GM12878 (cell line): ENCODE measurements around the gene SPG7. TPM values are rescaled to one million over a fixed set of nuclear protein-coding genes. Genes with fewer than 3 reads are reported as not detected.

Experiments used
- ATAC-seq: fragments of 200-7000 bp; cut with Tn5 transposase; 3 replicates; pipeline ENCODE4 v1.9.1; 2020; ENCODE audit warnings: mild to moderate bottlenecking, moderate library complexity
- BruUV-seq: library from RNA; stranded (reverse); fragments of 400-500 nt; replicated peaks from 2 replicates; lab custom pipeline; 2021; lab: Mats Ljungman, UMichigan
- CTCF ChIA-PET: fragments of 300-600 bp; sonication (Branson Sonifier 250); formaldehyde crosslinking; extraction: SDS; loops from one replicate; lab custom pipeline; 2021; ENCODE audit warnings: inconsistent platforms; lab: Yijun Ruan, JAX
- POLR2A ChIA-PET: fragments of 350-600 bp; formaldehyde crosslinking; extraction: SDS; loops from one replicate; lab custom pipeline; 2021; ENCODE audit warnings: inconsistent platforms; lab: Charles Lee
- RAD21 ChIA-PET: fragments of 300-600 bp; sonication (Branson Sonifier 250); formaldehyde crosslinking; loops from one replicate; lab custom pipeline; 2023; ENCODE audit warnings: antibody characterized with exemption; ENCODE audit not compliant: unreplicated experiment; lab: Charles Lee
- SMC1A ChIA-PET: fragments of 300-600 bp; sonication (Branson Sonifier 250); formaldehyde crosslinking; loops from one replicate; lab custom pipeline; 2023; ENCODE audit not compliant: unreplicated experiment, uncharacterized antibody; lab: Charles Lee
- DNase-seq: peaks from one replicate; pipeline ENCODE4 v3.0.0-alpha.2; 2011; ENCODE audit warnings: low read depth, low spot score
- FAIRE-seq: peaks from 3 replicates; lab custom pipeline; 2011; peaks lifted over from hg19 to GRCh38; lab: Jason Lieb, UNC
- H2AFZ ChIP-seq: 2 replicates; pipeline ENCODE4 v1.6.0; 2011; ENCODE audit warnings: low read depth, low read length, control low read depth; ENCODE audit not compliant: control insufficient read depth
- H3K27ac ChIP-seq: 2 replicates; pipeline ENCODE4 v1.5.1; 2011; ENCODE audit warnings: control low read depth; ENCODE audit not compliant: control insufficient read depth, insufficient read depth
- H3K27me3 ChIP-seq, 2 experiments: replicated peaks in 1 of 2; 2 replicates each; pipeline versions ENCODE4 v1.6.0 to v1.6.1; 2011; ENCODE audit warnings: low read length in 1 of 2; ENCODE audit not compliant: control insufficient read depth in 2 of 2, insufficient read depth in 2 of 2
- H3K36me3 ChIP-seq, 2 experiments: 2 replicates each; pipeline ENCODE4 v1.5.1; 2011; ENCODE audit warnings: low read length in 1 of 2; ENCODE audit not compliant: control insufficient read depth in 2 of 2, insufficient read depth in 2 of 2
- H3K4me1 ChIP-seq: 2 replicates; pipeline ENCODE4 v1.6.1; 2011; ENCODE audit warnings: mild to moderate bottlenecking, low read length, moderate library complexity, mixed read lengths; ENCODE audit not compliant: control insufficient read depth, insufficient read depth
- H3K4me2 ChIP-seq: 2 replicates; pipeline ENCODE4 v1.6.0; 2011; ENCODE audit warnings: control low read depth; ENCODE audit not compliant: control insufficient read depth, insufficient read depth
- H3K4me3 ChIP-seq: fragments of 200-600 bp; sonication (generic); 2 replicates; pipeline ENCODE4 v1.5.1; 2016
- H3K79me2 ChIP-seq: 2 replicates; pipeline ENCODE4 v1.6.0; 2011; ENCODE audit warnings: low read length; ENCODE audit not compliant: control insufficient read depth, insufficient read depth
- H3K9ac ChIP-seq: 2 replicates; pipeline ENCODE4 v1.8.0; 2011; ENCODE audit warnings: low read length, control low read depth, mixed read lengths; ENCODE audit not compliant: control insufficient read depth, insufficient read depth
- H3K9me3 ChIP-seq: replicated peaks from 3 replicates; pipeline ENCODE4 v1.5.1; 2011; ENCODE audit warnings: mild to moderate bottlenecking, low read length; ENCODE audit not compliant: control insufficient read depth, insufficient read depth
- H4K20me1 ChIP-seq: 2 replicates; pipeline ENCODE4 v1.6.0; 2011; ENCODE audit not compliant: control insufficient read depth, insufficient read depth
- ATF7 ChIP-seq: fragments of 450-650 bp; IDR thresholded peaks from 2 replicates; pipeline ENCODE4 v1.6.1; 2016; ENCODE audit warnings: low read depth, mild to moderate bottlenecking
- BCL3 ChIP-seq: IDR thresholded peaks from 2 replicates; pipeline ENCODE4 v1.6.1; 2011; ENCODE audit warnings: borderline replicate concordance, low read depth, mild to moderate bottlenecking, moderate library complexity, low read length; ENCODE audit not compliant: insufficient read depth, poor library complexity, severe bottlenecking
- NBN ChIP-seq: fragments of 450-650 bp; IDR thresholded peaks from 2 replicates; pipeline ENCODE4 v1.6.1; 2016
- SMAD5 ChIP-seq: IDR thresholded peaks from 2 replicates; pipeline ENCODE4 v1.6.1; 2016; ENCODE audit warnings: antibody characterized with exemption, low read depth
- ZNF217 ChIP-seq: fragments of 450-650 bp; IDR thresholded peaks from 2 replicates; pipeline ENCODE4 v1.6.1; 2017; ENCODE audit warnings: antibody characterized with exemption, mild to moderate bottlenecking
- WGBS: methylation state at CpG from one replicate; pipeline ENCODE4 v1.1.6; 2016; ENCODE audit warnings: low lambda C conversion rate; ENCODE audit not compliant: insufficient replicate concordance, insufficient coverage; ENCODE audit errors: missing lambda C conversion rate; 5-methylcytosine and 5-hydroxymethylcytosine counted together
- in situ Hi-C: fragments of 300-500 bp; cut with MboI; formaldehyde crosslinking; loops from 9 replicates; pipeline ENCODE4 v1.14.3; 2018; ENCODE audit warnings: mixed read lengths
- intact Hi-C: fragments of 100-400 bp; cut with micrococcal nuclease; formaldehyde crosslinking; loops from one replicate; pipeline ENCODE4 v1.14.2; 2022; ENCODE audit not compliant: unreplicated experiment
- polyA plus RNA-seq, 11 experiments: library from polyadenylated mRNA; depleted of rRNA in 4 of 11; unstranded in 6 of 11; stranded (reverse) in 5 of 11; fragments of >200 nt; fragmentation: Nextera tagmentation in 4 of 11; fragmentation: Illumina TruSeq in 1 of 11; extraction: Ambion mirVana in 4 of 11; extraction: Trizol in 1 of 11; gene quantifications; 1 replicate in 1 of 11; 2 replicates in 10 of 11; pipeline versions ENCODE4 v1.2.1 to v1.2.3, GENCODE V29; 2011 to 2016; ENCODE audit warnings: inconsistent platforms in 2 of 11, missing spikeins in 2 of 11, low read depth in 1 of 11
- total RNA-seq, 4 experiments: library from RNA; depleted of rRNA in 3 of 4; stranded (reverse); fragments of >200 nt in 3 of 4; fragmentation: Illumina TruSeq in 1 of 4; extraction: Trizol in 1 of 4; gene quantifications; 2 replicates each; pipeline versions ENCODE4 v1.2.1 to v1.2.3, GENCODE V29; 2013 to 2021

Gene SPG7
- total and polyA plus RNA-seq, 10 of the 15 experiments (the other 5 are each of a cell fraction or from before 2014, with no cell fraction given), result 5.9 to 75.9 (median 52.5) TPM

- H2AFZ ChIP-seq, result no peak overlapping the region
- H4K20me1 ChIP-seq, result no peaks in the 10 kb centered on the region
- H3K27me3 ChIP-seq, result no peaks in the 10 kb centered on the region
- TF ChIP-seq ATF7 (no peak), BCL3 (peak; percentile 53)
- no peaks in the 10 kb centered on the region for H3K9me3 ChIP-seq
- SMC1A ChIA-PET, result no interaction called here
- no TSS peak for BruUV-seq
- no peak for DNase-seq
- H3K4me3 ChIP-seq, result no peak overlapping the region
- 51% methylated on average over 12 of the region's 12 CpGs for WGBS
- ATAC-seq, result no peak; the same call in 2 of the 3 replicates
- intact Hi-C loops (no loop called here), in situ Hi-C loops (no loop called here)
- no peak overlapping the region for H3K9ac ChIP-seq
- no peaks in the 10 kb centered on the region for H3K4me1 ChIP-seq
- POLR2A ChIA-PET, result no interaction called here
- CTCF ChIA-PET, result interaction anchor here (0.6 to 2.0 kb wide), 6 partner anchors 25 to 361 kb away, joined by 3 to 6 read pairs (median 4); partner anchors contain the start of gene CPNE7
- H3K27ac ChIP-seq, result no peak overlapping the region
- FAIRE-seq, result no peak
- no peak overlapping the region for H3K4me2 ChIP-seq
- RAD21 ChIA-PET, result interaction anchor here (1.4 kb wide), 1 partner anchor 40 kb away, joined by 3 read pairs; no protein-coding TSS in a partner anchor
- H3K79me2 ChIP-seq, result no peaks in the 10 kb centered on the region
- H3K36me3 ChIP-seq, result no peaks in the 10 kb centered on the region; a peak in 1 of 4 replicates
These were observed 92.2 kb downstream of the SPG7 start for GRCh38 chr16:89600427-89600826.

GRCh38 chr16:89600956-89601355, 92.8 kb downstream of the SPG7 start:
- Histone ChIP-seq H4K20me1 (no peaks in the 10 kb centered on the region), H3K9ac (no peak overlapping the region), H3K4me2 (no peak overlapping the region), H3K36me3 (no peaks in the 10 kb centered on the region; a peak in 1 of 4 replicates), H3K79me2 (no peaks in the 10 kb centered on the region), H2AFZ (no peak overlapping the region), H3K4me1 (no peaks in the 10 kb centered on the region), H3K4me3 (no peak overlapping the region), H3K27me3 (no peaks in the 10 kb centered on the region), H3K27ac (no peak overlapping the region), H3K9me3 (no peaks in the 10 kb centered on the region)
- FAIRE-seq (no peak), ATAC-seq (no peak), DNase-seq (no peak)
- ChIA-PET CTCF (interaction anchor here (0.6 to 2.0 kb wide), 4 partner anchors 260 to 361 kb away, joined by 3 to 6 read pairs (median 3); no protein-coding TSS in a partner anchor), RAD21 (interaction anchor here (1.4 kb wide), 1 partner anchor 40 kb away, joined by 3 read pairs; no protein-coding TSS in a partner anchor), SMC1A (no interaction called here), POLR2A (interaction anchor here (0.7 kb wide), 1 partner anchor 11 kb away, joined by 5 read pairs; no protein-coding TSS in a partner anchor)
- TF ChIP-seq NBN (no peak), ZNF217 (no peak), SMAD5 (no peak)
- no TSS peak for BruUV-seq
- 70% methylated on average over 7 of the region's 8 CpGs for WGBS
- in situ Hi-C loops (no loop called here), intact Hi-C loops (no loop called here)
